ENCODE data around the gene ITGAX.
"Not testable (repeated sequence)": the region's sequence is repeated elsewhere in the genome, so short reads cannot be mapped to it uniquely, and the experiment has no call there.

ITGAX gene

GRCh38 chr16:31354394-31355291 is at the start of gene ITGAX:
ITGAX (plus strand) TSS chr16:31355176; CDS start chr16:31355255, 79 bp downstream.
- peak; percentile 68 to 83 for DNase-seq

DNA sequence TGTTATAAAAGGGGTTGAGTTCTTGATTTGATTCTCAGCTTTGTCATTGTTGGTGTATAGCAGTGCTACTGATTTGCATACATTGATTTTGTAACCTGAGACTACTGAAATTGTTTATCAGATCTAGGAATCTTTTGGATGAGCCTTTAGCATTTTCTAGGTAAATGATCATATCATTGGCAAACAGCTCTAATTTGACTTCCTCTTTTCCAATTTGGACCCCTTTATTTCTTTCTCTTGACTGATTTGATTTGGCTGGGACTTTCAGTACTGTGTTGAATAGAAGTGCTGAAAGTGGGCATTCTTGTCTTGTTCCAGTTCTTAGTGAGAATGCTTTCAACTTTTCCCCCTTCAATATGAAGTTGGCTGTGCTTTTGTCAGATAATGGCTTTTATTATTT is 49.8 kb upstream of the ITGAX start:
- DNase-seq, result no peak

DNA sequence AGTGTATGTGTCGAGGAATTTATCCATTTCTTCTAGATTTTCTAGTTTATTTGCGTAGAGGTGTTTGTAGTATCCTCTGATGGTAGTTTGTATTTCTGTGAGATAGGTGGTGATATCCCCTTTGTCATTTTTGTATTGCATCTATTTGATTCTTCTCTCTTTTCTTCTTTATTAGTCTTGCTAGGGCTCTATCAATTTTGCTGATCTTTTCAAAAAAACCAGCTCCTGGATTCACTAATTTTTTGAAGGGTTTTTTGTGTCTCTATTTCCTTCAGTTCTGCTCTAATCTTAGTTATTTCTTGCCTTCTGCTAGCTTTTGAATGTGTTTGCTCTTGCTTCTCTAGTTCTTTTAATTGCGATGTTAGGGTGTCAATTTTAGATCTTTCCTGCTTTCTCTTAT is 46.6 kb upstream of the ITGAX start:
- DNase-seq, result not testable (repeated sequence)

DNA sequence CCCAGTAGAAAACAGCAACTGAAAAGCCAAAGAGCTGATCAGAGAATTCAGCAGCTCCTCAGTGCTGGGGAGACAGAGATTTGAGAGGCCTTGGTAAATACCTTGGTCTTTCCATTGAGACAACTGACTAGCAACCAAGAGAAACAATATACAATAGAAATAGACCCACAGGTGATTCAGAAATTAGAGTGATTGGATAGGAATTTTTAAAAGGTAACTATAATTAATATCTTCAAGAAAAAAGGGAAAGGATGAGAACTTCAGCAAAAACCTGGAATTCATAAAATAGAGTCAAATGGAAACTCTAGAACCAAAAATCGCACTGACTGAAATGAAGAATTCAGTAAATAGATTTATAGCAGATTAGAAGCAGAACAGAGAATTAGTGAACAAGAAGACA is 32.5 kb upstream of the ITGAX start:
- no peak for DNase-seq

DNA sequence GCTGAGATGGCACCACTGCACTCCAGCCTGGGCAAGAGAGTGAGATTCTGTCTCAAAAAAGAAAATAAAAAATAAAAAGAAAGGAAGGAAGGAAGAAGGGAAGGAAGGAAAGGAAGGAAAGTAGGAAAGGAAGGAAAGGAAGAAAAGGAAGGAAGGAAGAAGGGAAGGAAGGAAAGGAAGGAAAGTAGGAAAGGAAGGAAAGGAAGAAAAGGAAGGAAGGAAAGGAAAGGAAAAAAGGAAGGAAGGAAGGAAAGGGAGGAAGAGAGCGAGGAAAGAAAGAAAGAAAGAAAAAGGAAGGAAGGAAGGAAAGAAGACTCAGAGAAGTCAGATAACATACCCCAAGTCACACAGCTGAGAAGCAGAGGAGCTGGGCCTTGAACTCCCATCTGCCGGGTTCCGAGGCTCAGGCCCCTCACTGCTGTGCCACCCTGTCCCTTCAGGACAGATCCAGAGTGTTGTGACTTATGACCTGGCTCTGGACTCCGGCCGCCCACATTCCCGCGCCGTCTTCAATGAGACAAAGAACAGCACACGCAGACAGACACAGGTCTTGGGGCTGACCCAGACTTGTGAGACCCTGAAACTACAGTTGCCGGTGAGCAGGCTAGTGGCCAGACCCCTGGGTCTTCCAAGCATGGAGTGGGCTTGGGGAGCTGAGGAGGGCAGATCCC is 30.9 kb upstream of the ITGAX start:
- DNase-seq, result no peak

GRCh38 chr16:31325171-31325570 is 29.8 kb upstream of the ITGAX start:
- no peak for DNase-seq

DNA sequence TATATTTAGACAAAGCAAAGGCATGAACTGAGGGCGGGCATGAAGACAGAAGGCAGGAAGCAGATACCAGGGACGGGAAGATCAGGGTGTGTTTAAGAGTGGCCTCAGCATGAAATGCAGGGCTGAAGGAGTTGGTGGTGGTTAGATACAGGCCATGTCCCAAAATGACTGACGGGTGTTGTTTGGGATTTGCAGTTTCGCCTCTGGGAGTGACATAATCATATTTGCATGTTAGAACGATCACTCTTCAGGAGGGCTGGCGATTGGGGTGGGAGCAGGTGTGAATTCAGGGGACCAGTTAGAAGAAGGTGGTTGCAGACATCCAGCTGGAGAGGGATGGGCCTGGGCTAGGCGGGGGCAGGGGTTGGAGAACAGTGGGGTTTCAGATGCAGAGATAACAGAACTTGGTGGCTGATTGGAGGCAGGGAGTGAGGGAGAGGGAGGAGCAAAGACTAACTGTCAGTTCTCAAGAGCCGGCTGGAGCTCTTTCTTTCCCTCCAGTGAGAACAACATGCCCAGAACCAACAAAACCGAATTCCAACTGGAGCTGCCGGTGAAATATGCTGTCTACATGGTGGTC is 27.2 kb upstream of the ITGAX start:
- DNase-seq, result no peak

DNA sequence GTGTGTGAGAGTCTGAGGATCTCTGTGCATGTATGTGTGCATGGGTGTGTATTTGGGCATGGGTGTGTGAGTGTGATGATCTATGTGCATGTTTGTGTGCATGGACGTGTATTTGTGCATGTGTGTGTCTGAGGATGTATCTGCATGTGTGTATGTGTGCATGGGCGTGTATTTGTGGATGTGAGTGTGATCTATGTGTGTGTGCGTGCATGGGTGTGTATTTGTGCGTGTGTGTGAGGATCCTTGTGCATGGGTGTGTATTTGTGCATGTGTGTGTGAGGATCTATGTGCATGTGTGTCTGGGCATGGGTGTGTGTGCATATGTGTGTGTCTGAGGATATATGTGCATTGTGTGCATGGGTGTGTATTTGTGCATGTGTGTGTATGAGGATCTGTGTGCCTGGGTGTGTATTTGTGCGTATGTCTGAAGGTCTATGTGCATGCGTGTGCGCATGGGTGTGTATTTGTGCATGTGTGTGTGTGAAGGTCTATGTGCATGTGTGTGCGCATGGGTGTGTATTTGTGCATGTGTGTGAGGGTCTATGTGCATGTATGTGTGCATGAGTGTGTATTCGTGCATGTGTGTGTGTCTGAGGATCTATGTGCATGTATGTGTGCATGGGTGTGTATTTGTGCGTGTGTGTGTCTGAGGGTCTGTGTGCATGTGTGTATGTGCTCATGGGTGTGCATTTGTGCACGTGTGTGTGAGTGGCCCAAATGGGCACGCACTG is 26.5 kb upstream of the ITGAX start:
- DNase-seq, result no peak

DNA sequence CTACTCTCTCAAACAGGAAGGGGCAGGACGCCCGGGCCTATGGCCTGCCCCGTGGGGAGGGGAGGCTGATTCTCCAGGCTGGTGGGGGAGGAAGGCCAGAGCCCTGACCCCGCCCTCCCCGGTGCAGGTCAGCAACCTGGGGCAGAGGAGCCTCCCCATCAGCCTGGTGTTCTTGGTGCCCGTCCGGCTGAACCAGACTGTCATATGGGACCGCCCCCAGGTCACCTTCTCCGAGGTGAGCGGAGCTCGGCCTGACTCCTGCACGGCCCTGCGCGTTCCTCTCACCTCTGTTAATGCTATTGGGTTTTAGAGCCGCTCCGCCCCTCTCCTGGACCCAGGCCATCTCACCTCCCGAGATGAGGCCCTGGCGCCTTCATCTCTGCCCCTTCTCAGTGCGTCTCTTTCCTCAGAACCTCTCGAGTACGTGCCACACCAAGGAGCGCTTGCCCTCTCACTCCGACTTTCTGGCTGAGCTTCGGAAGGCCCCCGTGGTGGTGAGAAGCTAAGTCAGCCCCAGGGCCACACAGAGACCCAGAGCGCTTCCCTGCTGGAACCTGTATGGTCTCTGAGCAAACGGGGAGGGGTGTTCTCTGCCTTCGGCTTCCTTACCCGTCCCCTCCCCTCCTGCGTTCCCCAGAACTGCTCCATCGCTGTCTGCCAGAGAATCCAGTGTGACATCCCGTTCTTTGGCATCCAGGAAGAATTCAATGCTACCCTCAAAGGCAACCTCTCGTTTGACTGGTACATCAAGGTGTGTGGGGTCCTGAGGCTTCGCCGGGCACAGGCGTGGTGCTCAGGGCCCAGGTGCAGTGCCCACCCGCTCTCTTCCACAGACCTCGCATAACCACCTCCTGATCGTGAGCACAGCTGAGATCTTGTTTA is 25.1 kb upstream of the ITGAX start:
- no peak for DNase-seq

- no peak for DNase-seq
Observed at GRCh38 chr16:31330553-31330890, 24.5 kb upstream of the ITGAX start.

- peak in 1 of 2 donors; percentile 31 for DNase-seq
Observed at GRCh38 chr16:31331141-31331764, 23.7 kb upstream of the ITGAX start.

DNA sequence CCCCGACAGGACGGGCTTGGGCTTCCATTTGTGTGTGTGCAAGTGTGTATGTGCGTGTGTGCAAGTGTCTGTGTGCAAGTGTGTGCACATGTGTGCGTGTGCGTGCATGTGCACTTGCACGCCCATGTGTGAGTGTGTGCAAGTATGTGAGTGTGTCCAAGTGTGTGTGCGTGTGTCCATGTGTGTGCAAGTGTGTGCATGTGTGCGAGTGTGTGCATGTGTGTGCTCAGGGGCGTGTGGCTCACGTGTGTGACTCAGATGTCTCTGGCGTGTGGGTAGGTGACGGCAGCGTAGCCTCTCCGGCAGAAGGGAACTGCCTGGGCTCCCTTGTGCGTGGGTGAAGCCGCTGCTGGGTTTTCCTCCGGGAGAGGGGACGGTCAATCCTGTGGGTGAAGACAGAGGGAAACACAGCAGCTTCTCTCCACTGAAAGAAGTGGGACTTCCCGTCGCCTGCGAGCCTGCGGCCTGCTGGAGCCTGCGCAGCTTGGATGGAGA is 23.1 kb upstream of the ITGAX start:
- no peak for DNase-seq

GRCh38 chr16:31332544-31332943 is 22.4 kb upstream of the ITGAX start:
- no peak for DNase-seq

DNA sequence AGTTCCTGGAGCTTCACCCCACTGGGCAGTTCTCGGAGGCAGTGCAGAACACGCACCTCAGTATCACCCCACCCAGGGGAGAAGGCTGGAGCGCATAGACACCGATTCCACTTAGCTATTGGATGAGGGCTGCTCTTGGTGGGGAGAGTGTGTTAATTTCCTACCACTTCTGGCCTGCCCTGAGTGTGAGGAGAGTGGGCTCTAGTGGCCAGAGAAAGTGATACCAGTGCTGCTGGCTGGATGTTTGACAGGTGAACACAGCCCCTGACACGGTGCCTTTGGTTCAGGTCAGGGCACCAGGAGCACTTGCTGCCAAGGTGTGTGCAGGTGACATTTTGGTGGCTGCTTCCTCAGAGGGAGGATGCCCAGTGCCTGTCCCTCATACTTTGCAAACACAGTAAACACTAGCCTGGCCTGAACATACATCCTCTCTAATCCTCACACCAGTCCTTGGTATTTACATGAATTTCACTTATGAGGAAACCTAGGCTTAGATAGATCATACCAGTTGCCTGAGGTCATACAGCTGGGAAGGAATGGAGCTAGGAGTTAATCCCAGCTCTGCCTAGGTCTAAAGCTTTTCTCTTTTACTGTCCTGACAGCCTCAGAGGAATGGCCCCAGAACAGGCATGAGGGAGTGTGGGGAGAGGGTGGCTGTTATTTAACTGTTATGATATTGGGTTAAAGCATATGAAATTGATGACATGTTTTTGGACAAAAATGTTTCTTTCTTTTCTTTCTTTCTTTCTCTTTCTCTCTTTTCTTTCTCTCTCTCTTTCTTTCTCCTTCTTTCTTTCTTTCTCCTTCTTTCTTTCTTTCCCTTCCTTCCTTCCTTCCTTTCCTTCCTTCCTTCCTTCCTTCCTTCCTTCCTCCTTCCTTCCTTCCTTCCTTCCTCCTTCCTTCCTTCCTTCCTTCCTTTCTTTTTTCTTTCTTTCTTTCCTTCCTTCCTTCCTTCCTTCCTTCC is 21.0 kb upstream of the ITGAX start:
- DNase-seq, result peak; percentile 53 to 55

GRCh38 chr16:31334934-31335333 is 20.0 kb upstream of the ITGAX start:
- DNase-seq, result no peak

- no peak for DNase-seq
Observed at GRCh38 chr16:31335431-31335830, 19.5 kb upstream of the ITGAX start.

DNA sequence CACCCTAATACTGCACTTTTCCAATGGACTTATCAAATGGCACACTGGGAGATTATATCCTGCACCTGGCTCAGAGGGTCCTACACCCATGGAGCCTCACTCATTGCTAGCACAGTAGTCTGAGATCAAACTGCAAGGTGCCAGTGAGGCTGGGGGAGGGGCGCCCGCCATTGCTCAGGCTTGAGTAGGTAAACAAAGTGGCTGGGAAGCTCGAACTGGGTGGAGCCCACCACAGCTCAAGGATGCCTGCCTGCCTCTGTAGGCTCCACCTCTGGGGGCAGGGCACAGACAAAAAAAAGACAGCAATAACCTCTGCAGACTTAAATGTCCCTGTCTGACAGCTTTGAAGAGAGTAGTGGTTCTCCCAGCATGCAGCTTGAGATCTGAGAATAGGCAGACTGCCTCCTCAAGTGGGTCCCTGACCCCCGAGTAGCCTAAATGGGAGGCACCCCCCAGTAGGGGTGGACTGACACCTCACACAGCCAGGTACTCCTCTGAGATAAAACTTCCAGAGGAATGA is 16.8 kb upstream of the ITGAX start:
- DNase-seq, result peak in 1 of 2 donors; percentile 5

DNA sequence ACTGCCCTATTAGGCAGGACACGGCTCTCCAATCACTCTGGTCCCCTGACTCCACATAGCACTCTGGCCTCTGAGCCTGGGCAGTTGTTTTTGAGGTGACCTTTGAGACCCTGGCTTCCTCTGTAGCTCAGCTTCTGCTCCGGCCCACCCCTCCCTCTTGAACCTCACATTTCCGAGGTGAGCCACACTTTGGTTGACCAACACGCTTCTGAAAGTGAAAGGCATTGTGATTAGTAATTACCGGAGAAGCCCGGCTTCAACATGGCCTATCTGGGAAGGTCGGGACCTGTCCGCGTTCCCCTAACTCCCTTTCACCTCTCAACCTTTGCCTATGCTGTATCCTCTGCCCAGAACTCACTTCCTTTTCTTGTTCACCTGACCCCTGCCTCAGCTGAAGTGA is 10.3 kb upstream of the ITGAX start:
- DNase-seq, result peak in 1 of 2 donors; percentile 15

- DNase-seq, result no peak
Observed at GRCh38 chr16:31347445-31347844, 7.5 kb upstream of the ITGAX start.

DNA sequence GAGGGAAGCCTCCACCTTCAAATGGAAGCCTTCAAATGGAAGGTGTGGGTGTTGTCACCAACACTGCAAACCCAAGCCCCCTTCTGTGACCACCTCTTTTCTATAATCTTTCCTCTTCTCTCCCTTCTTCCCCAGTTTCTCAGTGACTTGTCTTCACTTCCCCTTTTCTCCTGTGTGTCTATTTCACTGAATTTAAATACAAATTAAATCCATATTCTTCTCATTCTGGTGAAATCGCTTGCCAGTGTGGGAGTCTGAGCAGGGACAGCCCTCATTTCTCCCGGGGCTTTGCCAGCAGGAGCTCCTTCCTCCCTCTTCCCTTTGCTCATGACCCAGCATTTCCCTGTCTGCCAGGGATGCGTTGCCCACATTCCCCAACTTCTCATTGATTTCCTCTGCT is 6.4 kb upstream of the ITGAX start:
- DNase-seq, result no peak
